ENCODE data around the gene ADGRL2.

DNA sequence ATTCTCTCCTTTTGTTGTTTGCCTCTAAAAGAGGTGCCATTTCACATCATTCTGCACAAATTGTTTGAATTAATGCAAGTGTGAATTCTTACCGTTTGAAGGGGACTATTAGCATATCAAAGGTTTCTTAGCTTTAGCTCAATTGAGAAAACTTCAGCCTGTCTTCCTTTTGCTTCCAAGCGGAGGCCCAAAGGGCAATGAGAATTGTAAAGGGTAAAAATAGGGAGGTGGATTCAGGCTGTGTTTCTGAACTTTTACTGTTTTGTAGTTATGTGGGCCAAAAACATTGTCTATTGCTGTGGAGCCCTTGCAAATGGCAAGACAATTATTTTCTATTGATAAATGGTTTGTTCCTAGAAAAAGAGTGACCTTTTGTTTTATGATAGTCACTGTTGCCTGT, 3.6 kb downstream of the ADGRL2 start:
- no peak for TF ChIP-seq POLR2A (IDR thresholded peaks at IDR 0.05; ENCODE audit: low read length)
- TF ChIP-seq GATA1 (IDR thresholded peaks at IDR 0.05; ENCODE audit: low read depth, low read length), result no peak

All from erythroblast (primary cell).